NCI-H748 (cell line): ENCODE results near the gene AGGF1.
"Not testable (repeated sequence)": the region's sequence is repeated elsewhere in the genome, so short reads cannot be mapped to it uniquely, and the experiment has no call there.

Experiments
- DNase-seq: peaks from one replicate; lab custom pipeline; 2025; ENCODE audit not compliant: unreplicated experiment; lab: John Stamatoyannopoulos, UW

The AGGF1 gene, protein sequence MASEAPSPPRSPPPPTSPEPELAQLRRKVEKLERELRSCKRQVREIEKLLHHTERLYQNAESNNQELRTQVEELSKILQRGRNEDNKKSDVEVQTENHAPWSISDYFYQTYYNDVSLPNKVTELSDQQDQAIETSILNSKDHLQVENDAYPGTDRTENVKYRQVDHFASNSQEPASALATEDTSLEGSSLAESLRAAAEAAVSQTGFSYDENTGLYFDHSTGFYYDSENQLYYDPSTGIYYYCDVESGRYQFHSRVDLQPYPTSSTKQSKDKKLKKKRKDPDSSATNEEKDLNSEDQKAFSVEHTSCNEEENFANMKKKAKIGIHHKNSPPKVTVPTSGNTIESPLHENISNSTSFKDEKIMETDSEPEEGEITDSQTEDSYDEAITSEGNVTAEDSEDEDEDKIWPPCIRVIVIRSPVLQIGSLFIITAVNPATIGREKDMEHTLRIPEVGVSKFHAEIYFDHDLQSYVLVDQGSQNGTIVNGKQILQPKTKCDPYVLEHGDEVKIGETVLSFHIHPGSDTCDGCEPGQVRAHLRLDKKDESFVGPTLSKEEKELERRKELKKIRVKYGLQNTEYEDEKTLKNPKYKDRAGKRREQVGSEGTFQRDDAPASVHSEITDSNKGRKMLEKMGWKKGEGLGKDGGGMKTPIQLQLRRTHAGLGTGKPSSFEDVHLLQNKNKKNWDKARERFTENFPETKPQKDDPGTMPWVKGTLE

DNA sequence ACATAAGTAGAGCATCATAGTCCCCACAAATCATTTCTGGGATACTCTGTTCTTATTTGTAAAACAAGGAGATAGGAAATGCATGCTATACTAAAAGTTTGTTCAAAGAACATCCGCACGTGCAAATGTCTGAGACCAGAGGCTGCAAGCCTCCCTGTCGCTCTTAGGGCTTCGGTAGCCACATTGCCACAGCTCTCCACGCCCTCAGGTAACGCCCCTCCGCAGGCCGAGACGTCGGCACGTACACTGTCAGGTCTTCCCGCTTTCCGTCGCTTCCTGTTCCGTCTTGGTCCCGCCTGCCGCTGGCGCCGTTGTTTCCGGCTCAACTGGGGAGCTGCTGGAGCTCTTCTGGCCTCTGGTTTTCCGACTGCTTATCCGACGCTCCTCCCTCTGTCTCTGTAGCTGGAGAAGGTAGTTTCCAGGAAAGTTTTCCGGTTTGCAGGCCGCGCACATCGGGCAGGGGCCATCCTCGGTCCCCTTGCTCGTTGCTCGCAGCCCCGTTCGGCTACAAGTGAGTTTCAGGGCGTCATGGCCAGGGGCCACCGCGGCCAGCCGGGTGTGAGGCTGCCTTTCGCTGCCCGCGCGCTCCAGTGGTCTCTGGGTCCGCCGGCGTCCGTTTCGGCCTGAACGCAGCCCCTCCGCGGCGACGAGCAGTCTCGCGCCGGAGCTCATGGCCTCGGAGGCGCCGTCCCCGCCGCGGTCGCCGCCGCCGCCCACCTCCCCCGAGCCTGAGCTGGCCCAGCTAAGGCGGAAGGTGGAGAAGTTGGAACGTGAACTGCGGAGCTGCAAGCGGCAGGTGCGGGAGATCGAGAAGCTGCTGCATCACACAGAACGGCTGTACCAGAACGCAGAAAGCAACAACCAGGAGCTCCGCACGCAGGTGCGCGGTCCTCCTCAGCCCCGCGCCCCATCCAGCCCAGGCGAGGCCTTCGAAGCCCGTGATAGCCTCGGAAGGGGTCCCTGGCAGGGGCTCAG, at the start of gene AGGF1:
AGGF1 (plus strand) TSS at position 308 of the 975 bp plus-strand sequence; CDS start at position 671, 363 bp downstream.
- peak; percentile 98 for DNase-seq

DNA sequence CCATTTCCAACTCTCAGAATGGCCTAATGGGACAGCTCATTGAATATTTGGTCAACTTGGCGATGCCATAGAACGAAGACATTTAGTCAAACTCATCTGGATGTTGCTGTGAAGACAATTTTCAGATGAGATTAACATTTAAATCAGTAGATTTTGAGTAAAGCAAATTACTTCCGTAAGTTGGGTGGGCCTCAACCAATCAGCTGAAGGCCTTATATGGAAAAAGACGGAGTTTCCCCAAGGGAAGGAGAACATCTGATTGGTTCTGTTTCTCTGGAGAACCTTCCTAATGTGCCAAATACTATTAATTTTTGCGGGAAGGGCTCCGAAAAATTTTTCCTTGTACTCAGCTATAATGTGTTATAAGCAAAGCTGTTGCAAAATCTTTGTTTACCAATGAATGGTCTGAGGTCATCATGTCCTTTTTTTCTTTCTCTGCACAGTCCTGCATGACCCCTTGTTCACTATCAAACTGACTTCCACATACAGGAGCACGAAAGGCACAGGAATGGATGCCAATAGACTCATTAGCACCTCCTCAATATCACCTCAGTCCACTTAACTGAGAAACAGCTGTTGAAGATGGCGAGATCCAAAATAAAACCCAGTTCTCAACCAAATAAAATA, 49.6 kb upstream of the AGGF1 start:
- no peak for DNase-seq

DNA sequence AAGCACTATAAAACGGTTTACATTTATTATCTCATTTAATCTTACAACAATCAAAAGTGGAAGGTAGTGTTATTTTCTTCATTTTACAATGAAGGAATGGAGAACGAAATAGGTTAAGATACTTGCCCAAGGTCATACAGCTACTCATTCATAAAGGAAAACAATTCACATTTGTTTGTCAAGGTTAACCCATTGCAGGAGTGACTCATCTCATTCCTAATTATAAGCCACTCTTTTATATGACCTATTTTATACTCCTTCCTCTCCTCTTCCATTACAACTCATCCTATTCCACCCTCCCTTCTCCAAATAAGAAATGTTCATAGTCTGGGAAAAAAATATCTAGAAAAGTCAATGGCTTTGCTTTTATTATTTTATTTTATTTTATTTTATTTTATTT, 47.8 kb upstream of the AGGF1 start:
- DNase-seq = no peak

GRCh38 chr5:76983468-76983867, 46.7 kb upstream of the AGGF1 start:
- no peak for DNase-seq

DNA sequence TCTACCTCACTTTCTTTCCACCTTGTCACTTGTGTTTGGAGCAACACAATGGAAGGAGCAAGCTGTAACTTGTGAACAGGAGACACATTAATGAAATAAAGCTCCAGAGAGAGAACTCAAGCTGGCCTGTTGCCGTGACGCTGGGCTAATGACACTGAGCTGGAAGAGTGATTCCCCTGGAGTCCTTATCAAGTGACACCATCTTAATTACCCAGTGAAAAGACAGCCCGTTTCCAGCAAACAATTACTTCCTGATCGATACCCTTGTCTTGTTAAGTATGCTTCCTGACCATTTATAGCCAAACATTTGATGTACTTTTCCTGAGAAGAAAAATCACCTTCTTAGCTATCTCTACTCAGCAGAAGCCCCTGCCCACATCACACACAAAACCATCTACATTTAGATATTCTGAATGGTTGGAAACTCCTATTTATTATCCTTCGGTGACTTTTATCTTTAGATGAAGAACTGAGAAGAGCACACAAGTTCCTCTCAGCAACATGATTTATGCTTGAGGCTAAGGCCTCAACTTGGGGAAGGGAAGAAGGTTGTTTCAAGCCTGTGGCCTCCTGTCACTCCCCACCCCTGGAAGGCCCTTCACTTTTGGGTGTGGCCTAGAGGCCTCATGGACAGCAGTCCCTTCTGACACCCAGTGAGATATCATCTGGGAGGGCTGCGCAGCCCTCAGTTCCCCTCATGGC, 43.2 kb upstream of the AGGF1 start:
- peak; percentile 65 for DNase-seq

DNA sequence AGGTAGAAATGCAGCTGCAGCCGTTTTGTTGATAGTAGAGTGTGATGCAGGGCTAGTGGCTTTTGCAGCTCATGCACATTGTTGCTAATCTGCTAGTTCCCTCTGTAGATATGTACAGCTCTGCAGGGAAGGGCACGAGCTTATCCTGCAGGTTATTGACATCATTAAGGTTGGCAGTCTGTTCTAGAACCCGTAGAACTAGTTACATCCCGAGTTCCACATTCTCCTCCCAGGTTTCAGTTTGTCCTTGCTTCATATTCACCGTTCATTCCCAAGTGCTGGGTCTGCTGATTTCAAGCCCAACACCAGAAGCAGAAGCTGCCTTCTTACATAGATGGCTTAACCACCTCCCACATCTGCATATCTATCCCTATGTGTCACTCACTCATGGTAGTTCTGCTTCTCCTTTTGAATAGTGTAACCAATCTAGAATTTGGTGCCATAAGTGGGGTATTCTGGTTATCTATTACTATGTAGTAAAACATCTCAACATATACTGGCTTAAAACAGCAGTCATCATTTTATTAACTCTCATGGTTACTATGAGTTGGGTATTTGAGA, 39.2 kb upstream of the AGGF1 start:
- DNase-seq = no peak

- DNase-seq = not testable (repeated sequence)
These were observed 36.8 kb upstream of the AGGF1 start for GRCh38 chr5:76993436-76993835.

- DNase-seq = no peak
These were observed 35.9 kb upstream of the AGGF1 start for GRCh38 chr5:76994337-76994736.

DNA sequence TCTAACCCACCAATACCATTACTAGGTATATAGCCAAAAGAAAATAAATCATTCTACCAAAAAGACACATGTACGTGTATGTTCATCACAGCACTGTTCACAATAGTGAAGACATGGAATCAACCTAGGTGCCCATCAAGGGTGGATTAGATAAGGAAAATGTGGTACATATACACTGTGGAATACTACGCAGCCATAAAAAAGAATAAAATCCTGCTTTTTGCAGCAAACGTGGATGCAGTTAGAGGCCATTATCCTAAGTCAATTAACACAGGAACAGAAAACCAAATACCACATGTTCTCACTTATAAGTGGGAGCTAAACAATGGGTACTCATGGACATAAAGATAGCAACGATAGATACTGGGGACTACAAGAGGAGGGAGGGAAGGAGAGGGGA, 32.0 kb upstream of the AGGF1 start:
- not testable (repeated sequence) for DNase-seq

- no peak for DNase-seq
These were observed 30.8 kb upstream of the AGGF1 start for GRCh38 chr5:76999451-76999850.

DNA sequence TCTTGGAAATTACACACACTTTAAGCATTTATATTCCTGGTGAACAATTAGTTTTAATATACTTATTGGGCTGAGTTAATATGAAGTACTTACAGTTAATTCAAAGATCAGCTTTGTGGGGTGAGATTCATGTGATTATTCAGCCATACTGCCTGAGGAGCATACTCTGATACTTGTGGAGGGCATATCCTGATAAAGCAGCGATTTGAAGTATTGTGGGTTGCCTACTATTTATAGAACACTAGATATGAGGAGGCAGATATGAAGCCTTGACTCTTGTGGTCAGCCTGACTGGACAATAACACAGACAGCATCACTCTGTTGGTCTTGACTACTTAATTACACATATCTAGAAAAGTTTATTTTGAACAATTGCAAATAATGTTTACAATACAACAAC, 27.0 kb upstream of the AGGF1 start:
- no peak for DNase-seq

- DNase-seq = no peak
These were observed 24.1 kb upstream of the AGGF1 start for GRCh38 chr5:77006124-77006523.

GRCh38 chr5:77008413-77008812, 21.8 kb upstream of the AGGF1 start:
- no peak for DNase-seq

DNA sequence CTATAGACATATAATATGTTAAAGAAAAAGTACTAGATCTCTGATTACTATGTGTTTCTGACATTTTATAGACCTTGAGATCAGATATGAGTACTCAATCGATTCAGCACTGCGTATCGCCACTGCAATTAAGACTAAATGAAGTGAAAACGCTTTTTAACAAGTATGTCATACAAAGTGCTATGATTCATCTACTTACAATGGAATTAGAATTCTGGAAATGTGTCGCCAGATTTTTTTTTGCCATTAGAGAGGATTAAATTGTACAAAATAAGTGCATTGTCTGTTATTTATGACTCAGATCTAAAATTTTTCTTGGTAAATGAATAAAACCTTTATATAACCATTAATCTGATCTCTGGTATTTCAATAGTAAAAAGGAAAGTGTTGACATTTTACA, 20.0 kb upstream of the AGGF1 start:
- DNase-seq = no peak

DNA sequence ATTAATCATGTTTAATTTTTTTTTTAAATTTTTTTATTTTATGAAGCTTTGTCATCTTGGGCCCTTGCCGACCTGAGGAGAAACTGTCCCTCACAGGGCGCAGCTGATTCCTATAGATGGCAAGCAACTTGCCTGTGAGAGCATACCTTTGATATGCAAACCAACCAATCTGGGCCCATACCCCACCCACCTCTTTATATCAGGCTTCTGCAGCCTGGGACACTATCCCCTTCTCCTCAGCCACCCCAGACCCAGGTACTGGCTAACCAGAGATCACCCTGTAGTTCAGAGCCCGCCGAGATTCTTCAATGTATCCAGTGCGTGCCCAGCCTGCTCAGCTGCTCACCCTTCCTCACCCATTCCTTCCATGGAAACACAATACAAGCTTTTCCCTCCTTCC, 18.7 kb upstream of the AGGF1 start:
- DNase-seq = no peak

- no peak for DNase-seq
These were observed 17.6 kb upstream of the AGGF1 start for GRCh38 chr5:77012601-77013000.

- DNase-seq = peak; percentile 43
These were observed 14.2 kb upstream of the AGGF1 start for GRCh38 chr5:77015938-77016569.

DNA sequence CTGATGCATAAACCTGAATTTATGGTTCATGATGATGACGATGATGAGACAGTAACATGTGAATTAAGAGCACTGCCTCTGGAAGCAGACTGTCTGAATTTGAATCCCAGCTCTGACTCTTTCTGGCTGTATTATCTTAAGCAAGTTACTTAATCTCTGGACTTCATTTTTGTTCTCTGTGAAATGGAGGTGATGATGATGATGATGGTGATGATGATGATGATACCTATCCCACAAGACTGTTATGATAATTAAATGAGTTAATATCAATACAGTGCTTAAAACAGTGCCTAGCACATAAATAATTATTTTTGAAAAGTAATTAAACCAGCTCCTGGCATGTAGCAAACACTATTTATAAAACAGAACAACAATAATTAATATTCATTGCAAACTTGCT, 13.2 kb upstream of the AGGF1 start:
- DNase-seq = no peak

DNA sequence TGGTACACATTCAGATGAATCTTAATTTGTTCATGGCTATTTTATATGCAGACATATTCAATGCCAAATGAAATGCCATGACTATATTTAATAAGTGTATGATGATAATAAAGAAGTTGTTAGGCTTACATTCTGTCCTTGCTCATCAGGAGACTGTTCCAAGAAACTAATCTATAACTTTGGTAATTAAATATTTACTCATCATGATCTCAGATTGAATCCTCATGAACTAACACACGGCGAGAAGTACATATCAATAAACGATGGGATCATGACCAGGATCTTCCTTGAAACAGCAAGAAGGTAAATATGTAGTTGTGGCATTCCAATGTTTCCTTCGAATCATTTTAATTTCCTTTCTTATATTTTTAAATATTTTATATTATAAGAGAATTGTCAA, 12.5 kb upstream of the AGGF1 start:
- DNase-seq = no peak
